ENCODE measurements around the gene PPP6R2. TPM values are rescaled to one million over a fixed set of nuclear protein-coding genes. Genes with fewer than 3 reads are reported as not detected.
"Not testable (repeated sequence)": the region's sequence is repeated elsewhere in the genome, so short reads cannot be mapped to it uniquely, and the experiment has no call there.

PPP6R2 gene
- total and polyA plus RNA-seq, 2 donors (not counting 1 experiment from before 2014, with no cell fraction given): 19.7 to 44.4 TPM

DNA sequence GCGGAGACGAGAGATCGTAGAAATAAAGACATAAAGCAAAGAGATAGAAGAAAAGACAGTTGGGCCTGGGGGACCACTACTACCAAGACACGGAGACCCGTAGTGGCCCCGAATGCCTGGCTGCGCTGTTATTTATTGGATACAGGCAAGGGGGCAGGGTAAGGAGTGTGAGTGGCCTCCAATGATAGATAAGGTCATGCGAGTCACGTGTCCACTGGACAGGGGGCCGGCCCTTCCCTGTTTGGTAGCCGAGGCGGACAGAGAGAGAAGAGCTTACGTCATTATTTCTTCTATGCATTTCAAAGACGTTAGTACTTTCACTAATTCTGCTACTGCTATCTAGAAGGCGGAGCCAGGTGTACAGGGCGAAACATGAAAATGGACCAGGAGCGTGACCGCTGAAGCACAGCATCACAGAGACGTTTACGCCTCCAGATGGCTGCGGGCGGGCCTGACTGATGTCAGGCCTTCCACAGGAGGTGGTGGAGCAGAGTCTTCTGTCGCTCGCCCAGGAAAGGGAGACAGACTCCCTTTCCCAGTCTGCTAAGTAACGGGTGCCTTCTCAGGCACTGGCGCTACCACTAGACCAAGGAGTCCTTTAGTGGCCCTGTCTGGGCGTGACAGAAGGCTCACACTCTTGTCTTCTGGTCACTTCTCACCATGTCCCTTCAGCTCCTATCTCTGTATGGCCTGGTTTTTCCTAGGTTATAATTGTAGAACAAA, 24.8 kb downstream of the PPP6R2 start:
- peaks cover 2% of the 10 kb centered on the region for H3K36me3 ChIP-seq (ENCODE audit: control insufficient read depth, insufficient read depth, low read length)
- H2AFZ ChIP-seq (ENCODE audit: low read length): no peak overlapping the region
- no peak overlapping the region for H3K9ac ChIP-seq (ENCODE audit: insufficient read depth, low read length)
- H3K4me3 ChIP-seq (replicated peaks in 1 of 4; ENCODE audit: control extremely low read depth in 1 of 4, insufficient read depth in 1 of 4, low read depth in 3 of 4, low read length in 4 of 4): no peak overlapping the region
- no peak overlapping the region for H3K27ac ChIP-seq (ENCODE audit: insufficient read depth, low read length)
- H3K27me3 ChIP-seq (ENCODE audit: control insufficient read depth, insufficient read depth, low read length): no peaks in the 10 kb centered on the region
- no peaks in the 10 kb centered on the region for H3K4me1 ChIP-seq (ENCODE audit: control insufficient read depth, extremely low read depth, insufficient read depth, low read length)
- no peaks in the 10 kb centered on the region for H3K9me3 ChIP-seq (ENCODE audit: control insufficient read depth, insufficient read depth, low read depth, low read length)
- no peak overlapping the region for H3K4me2 ChIP-seq (ENCODE audit: extremely low read depth, insufficient read depth, low read length)
- H3K79me2 ChIP-seq (ENCODE audit: control insufficient read depth, insufficient read depth, low read length): peaks cover 36% of the 10 kb centered on the region
- DNase-seq (ENCODE audit: low read depth in 2 of 2): no peak
- TF ChIP-seq, protein P1, sequence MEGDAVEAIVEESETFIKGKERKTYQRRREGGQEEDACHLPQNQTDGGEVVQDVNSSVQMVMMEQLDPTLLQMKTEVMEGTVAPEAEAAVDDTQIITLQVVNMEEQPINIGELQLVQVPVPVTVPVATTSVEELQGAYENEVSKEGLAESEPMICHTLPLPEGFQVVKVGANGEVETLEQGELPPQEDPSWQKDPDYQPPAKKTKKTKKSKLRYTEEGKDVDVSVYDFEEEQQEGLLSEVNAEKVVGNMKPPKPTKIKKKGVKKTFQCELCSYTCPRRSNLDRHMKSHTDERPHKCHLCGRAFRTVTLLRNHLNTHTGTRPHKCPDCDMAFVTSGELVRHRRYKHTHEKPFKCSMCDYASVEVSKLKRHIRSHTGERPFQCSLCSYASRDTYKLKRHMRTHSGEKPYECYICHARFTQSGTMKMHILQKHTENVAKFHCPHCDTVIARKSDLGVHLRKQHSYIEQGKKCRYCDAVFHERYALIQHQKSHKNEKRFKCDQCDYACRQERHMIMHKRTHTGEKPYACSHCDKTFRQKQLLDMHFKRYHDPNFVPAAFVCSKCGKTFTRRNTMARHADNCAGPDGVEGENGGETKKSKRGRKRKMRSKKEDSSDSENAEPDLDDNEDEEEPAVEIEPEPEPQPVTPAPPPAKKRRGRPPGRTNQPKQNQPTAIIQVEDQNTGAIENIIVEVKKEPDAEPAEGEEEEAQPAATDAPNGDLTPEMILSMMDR (conservative IDR thresholded peaks at IDR 0.05 in 1 of 2, IDR thresholded peaks at IDR 0.05 in 1 of 2; ENCODE audit: low read depth in 1 of 2, low read length in 2 of 2): no peak
- no peak for TF ChIP-seq EZH2 (IDR thresholded peaks at IDR 0.05; ENCODE audit: low read length, missing control alignments)
- no peaks in the 10 kb centered on the region for H4K20me1 ChIP-seq (ENCODE audit: control insufficient read depth, extremely low read depth, insufficient read depth, low read length)

DNA sequence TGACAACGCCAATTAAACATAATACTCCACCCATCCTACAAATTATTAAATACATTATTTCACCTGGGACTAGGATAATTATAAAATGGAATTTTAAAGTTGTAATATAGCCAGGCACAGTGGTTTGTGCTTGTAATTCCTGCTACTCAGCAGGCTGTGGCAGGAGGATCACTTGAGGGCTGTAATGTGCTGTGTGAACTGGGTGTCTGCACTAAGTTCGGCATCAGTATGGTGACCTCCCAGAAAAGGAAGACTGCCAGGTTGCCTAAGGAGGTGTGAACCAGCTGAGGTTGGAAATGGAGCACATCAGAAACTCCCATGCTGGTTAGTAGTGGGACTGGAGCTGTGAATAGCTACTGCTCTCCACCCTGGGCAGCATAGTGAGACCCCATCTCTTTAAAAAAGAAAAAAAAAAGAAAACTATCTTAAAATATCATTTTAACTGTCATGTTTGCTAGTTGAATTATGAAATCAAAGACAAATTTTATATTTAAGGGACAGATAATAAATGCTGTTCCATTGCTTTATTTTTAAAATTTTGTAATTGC, 28.0 kb downstream of the PPP6R2 start:
- no peak overlapping the region for H3K4me3 ChIP-seq (replicated peaks in 1 of 4; ENCODE audit: control extremely low read depth in 1 of 4, insufficient read depth in 1 of 4, low read depth in 3 of 4, low read length in 4 of 4)
- H3K36me3 ChIP-seq (ENCODE audit: control insufficient read depth, insufficient read depth, low read length): peaks cover 2% of the 10 kb centered on the region
- no peaks in the 10 kb centered on the region for H4K20me1 ChIP-seq (ENCODE audit: control insufficient read depth, extremely low read depth, insufficient read depth, low read length)
- H3K27ac ChIP-seq (ENCODE audit: insufficient read depth, low read length): no peak overlapping the region
- no peak overlapping the region for H3K9ac ChIP-seq (ENCODE audit: insufficient read depth, low read length)
- no peak for TF ChIP-seq EZH2 (IDR thresholded peaks at IDR 0.05; ENCODE audit: low read length, missing control alignments)
- TF ChIP-seq, protein P1 (conservative IDR thresholded peaks at IDR 0.05 in 1 of 2, IDR thresholded peaks at IDR 0.05 in 1 of 2; ENCODE audit: low read depth in 1 of 2, low read length in 2 of 2): no peak
- no peak overlapping the region for H3K4me2 ChIP-seq (ENCODE audit: extremely low read depth, insufficient read depth, low read length)
- no peak overlapping the region for H2AFZ ChIP-seq (ENCODE audit: low read length)
- no peaks in the 10 kb centered on the region for H3K27me3 ChIP-seq (ENCODE audit: control insufficient read depth, insufficient read depth, low read length)
- no peak for DNase-seq (ENCODE audit: low read depth in 2 of 2)
- no peaks in the 10 kb centered on the region for H3K9me3 ChIP-seq (ENCODE audit: control insufficient read depth, insufficient read depth, low read depth, low read length)
- peaks cover 22% of the 10 kb centered on the region for H3K79me2 ChIP-seq (ENCODE audit: control insufficient read depth, insufficient read depth, low read length)
- no peaks in the 10 kb centered on the region for H3K4me1 ChIP-seq (ENCODE audit: control insufficient read depth, extremely low read depth, insufficient read depth, low read length)

GRCh38 chr22:50376085-50376651, 33.0 kb downstream of the PPP6R2 start:
- DNase-seq (ENCODE audit: low read depth in 2 of 2): no peak
- Histone ChIP-seq H3K9ac (ENCODE audit: insufficient read depth, low read length) (no peak overlapping the region), H3K9me3 (ENCODE audit: control insufficient read depth, insufficient read depth, low read depth, low read length) (no peaks in the 10 kb centered on the region), H3K4me2 (ENCODE audit: extremely low read depth, insufficient read depth, low read length) (no peak overlapping the region), H4K20me1 (ENCODE audit: control insufficient read depth, extremely low read depth, insufficient read depth, low read length) (no peaks in the 10 kb centered on the region), H3K27ac (ENCODE audit: insufficient read depth, low read length) (no peak overlapping the region), H3K36me3 (ENCODE audit: control insufficient read depth, insufficient read depth, low read length) (no peaks in the 10 kb centered on the region), H2AFZ (ENCODE audit: low read length) (no peak overlapping the region), H3K79me2 (ENCODE audit: control insufficient read depth, insufficient read depth, low read length) (peaks cover under 1% of the 10 kb centered on the region), H3K4me3 (replicated peaks in 1 of 4; ENCODE audit: control extremely low read depth in 1 of 4, insufficient read depth in 1 of 4, low read depth in 3 of 4, low read length in 4 of 4) (no peak overlapping the region), H3K4me1 (ENCODE audit: control insufficient read depth, extremely low read depth, insufficient read depth, low read length) (no peaks in the 10 kb centered on the region), H3K27me3 (ENCODE audit: control insufficient read depth, insufficient read depth, low read length) (no peaks in the 10 kb centered on the region)
- TF ChIP-seq, protein P1 (conservative IDR thresholded peaks at IDR 0.05 in 1 of 2, IDR thresholded peaks at IDR 0.05 in 1 of 2; ENCODE audit: low read depth in 1 of 2, low read length in 2 of 2): no peak

DNA sequence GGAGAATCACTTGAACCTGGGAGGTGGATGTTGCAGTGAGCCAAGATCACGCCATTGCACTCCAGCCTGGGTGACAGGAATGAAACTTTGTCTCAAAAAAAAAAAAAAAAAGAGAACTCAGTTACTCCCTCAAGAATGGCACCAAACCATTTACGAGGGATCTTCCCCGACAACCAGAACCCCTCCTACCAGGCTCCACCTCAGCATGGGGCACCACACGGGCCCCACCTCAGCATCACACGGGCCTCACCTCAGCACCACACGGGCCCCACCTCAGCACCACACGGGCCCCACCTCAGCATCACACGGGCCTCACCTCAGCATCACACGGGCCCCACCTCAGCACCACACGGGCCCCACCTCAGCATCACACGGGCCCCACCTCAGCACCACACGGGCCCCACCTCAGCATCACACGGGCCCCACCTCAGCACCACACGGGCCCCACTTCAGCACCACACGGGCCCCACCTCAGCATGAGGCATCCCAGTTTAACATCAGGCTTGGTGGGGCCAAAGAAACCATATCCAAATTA, 38.0 kb downstream of the PPP6R2 start:
- not testable (repeated sequence) for DNase-seq (ENCODE audit: low read depth in 2 of 2); H3K79me2 ChIP-seq (ENCODE audit: control insufficient read depth, insufficient read depth, low read length); H3K27me3 ChIP-seq (ENCODE audit: control insufficient read depth, insufficient read depth, low read length); H3K4me3 ChIP-seq (replicated peaks in 1 of 4; ENCODE audit: control extremely low read depth in 1 of 4, insufficient read depth in 1 of 4, low read depth in 3 of 4, low read length in 4 of 4); H3K36me3 ChIP-seq (ENCODE audit: control insufficient read depth, insufficient read depth, low read length); H4K20me1 ChIP-seq (ENCODE audit: control insufficient read depth, extremely low read depth, insufficient read depth, low read length); H3K4me1 ChIP-seq (ENCODE audit: control insufficient read depth, extremely low read depth, insufficient read depth, low read length); H3K4me2 ChIP-seq (ENCODE audit: extremely low read depth, insufficient read depth, low read length); H3K9ac ChIP-seq (ENCODE audit: insufficient read depth, low read length); H3K9me3 ChIP-seq (ENCODE audit: control insufficient read depth, insufficient read depth, low read depth, low read length); H3K27ac ChIP-seq (ENCODE audit: insufficient read depth, low read length); H2AFZ ChIP-seq (ENCODE audit: low read length)
